Measurements from ENCODE around the gene NRXN3. TPM values are rescaled to one million over a fixed set of nuclear protein-coding genes. Genes with fewer than 3 reads are reported as not detected.

Gene NRXN3
- total RNA-seq, 2 experiments from 2014 or later: not detected

DNA sequence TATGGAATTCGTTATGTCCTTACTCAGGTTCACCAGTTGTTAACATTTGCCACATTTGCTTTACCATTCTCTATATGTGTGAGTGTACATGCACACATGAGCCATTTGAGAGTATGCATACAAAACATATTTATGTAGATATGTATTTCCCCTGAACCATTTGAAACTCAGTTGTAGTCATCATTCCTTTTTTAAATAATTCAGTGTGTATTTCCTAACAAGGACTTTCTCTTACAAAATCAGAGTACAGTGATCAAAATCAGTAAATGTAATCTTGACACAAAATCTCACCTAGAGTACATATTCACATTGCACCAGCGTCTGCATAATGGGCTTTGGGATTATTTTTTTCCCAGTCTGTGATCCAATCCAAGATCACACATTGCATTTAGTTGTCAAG lies 1656.2 kb downstream of the NRXN3 start:
- intact Hi-C loops (cut with micrococcal nuclease; ENCODE audit: unreplicated experiment): no loop called here
- H3K4me3 ChIP-seq (ENCODE audit: low read depth, low read length, poor library complexity, severe bottlenecking): no peak overlapping the region
- H3K4me2 ChIP-seq (ENCODE audit: low read length): no peak overlapping the region
- H3K27ac ChIP-seq (ENCODE audit: low read depth, low read length, poor library complexity, severe bottlenecking): no peak overlapping the region
- ChIA-PET CTCF (ENCODE audit: unreplicated experiment) (no interaction called here), POLR2A (interaction anchor here (1.2 kb wide), 1 partner anchor 11 kb away, joined by 4 read pairs; no protein-coding TSS in a partner anchor)
- no peaks in the 10 kb centered on the region for H3K9me3 ChIP-seq (ENCODE audit: low read length)
- no peaks in the 10 kb centered on the region for H3K4me1 ChIP-seq (ENCODE audit: insufficient read depth, low read length, poor library complexity, severe bottlenecking)
- DNase-seq (ENCODE audit: low spot score): no peak
- TF ChIP-seq, protein P1, sequence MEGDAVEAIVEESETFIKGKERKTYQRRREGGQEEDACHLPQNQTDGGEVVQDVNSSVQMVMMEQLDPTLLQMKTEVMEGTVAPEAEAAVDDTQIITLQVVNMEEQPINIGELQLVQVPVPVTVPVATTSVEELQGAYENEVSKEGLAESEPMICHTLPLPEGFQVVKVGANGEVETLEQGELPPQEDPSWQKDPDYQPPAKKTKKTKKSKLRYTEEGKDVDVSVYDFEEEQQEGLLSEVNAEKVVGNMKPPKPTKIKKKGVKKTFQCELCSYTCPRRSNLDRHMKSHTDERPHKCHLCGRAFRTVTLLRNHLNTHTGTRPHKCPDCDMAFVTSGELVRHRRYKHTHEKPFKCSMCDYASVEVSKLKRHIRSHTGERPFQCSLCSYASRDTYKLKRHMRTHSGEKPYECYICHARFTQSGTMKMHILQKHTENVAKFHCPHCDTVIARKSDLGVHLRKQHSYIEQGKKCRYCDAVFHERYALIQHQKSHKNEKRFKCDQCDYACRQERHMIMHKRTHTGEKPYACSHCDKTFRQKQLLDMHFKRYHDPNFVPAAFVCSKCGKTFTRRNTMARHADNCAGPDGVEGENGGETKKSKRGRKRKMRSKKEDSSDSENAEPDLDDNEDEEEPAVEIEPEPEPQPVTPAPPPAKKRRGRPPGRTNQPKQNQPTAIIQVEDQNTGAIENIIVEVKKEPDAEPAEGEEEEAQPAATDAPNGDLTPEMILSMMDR (conservative IDR thresholded peaks at IDR 0.05; ENCODE audit: low read length): no peak
- TF ChIP-seq EZH2phosphoT487 (IDR thresholded peaks at IDR 0.05; ENCODE audit: borderline replicate concordance, low read depth, low read length): no peak
- H3K36me3 ChIP-seq (ENCODE audit: insufficient read depth, low read length): no peaks in the 10 kb centered on the region
- no peaks in the 10 kb centered on the region for H3K9me2 ChIP-seq (ENCODE audit: insufficient read depth, low read length)
- H4K20me1 ChIP-seq (ENCODE audit: insufficient read depth, low read length): no peaks in the 10 kb centered on the region
- H2AFZ ChIP-seq (ENCODE audit: low read length): no peak overlapping the region
- no TSS peak for BruUV-seq (replicated peaks)
- no peaks in the 10 kb centered on the region for H3K79me2 ChIP-seq (ENCODE audit: insufficient read depth, low read depth, low read length)

DNA sequence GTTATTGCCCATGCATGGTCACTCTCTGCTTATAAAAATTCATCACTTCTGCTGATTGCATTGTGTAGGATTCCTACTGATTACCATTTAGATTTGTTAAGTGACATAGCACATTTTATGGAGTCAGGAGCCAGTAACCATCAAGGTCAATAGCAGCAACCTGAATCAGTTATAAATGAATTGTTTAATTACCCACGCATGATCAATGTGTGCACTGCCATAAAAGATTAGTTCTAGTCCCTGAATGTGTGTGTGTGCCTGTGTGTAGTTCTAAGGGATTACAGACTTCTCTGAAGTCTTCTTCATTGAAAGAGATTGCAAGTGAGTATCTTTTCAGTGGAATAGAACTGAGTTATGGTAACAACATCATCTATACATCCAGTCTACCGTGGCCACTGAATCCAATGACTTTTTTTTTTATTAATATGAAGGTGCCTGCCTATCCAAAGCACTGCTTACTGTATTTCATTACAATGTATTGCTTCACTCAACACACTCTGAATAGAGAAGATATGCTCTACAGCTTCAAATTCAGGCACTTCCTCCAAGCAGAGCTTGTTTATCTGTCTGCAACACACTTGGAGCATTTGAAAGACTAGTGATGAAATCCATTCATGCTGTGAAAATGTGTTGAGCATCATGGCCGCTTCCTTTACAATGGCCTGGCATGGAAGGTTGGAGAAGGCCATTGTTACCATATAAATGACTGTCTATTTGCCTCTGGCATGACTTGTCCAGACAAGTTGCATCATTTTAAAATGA lies 1659.4 kb downstream of the NRXN3 start:
- no peak for DNase-seq (ENCODE audit: low spot score)
- Histone ChIP-seq H3K9me2 (ENCODE audit: insufficient read depth, low read length) (no peaks in the 10 kb centered on the region), H3K4me1 (ENCODE audit: insufficient read depth, low read length, poor library complexity, severe bottlenecking) (no peaks in the 10 kb centered on the region), H3K79me2 (ENCODE audit: insufficient read depth, low read depth, low read length) (no peaks in the 10 kb centered on the region), H4K20me1 (ENCODE audit: insufficient read depth, low read length) (no peaks in the 10 kb centered on the region), H3K27ac (ENCODE audit: low read depth, low read length, poor library complexity, severe bottlenecking) (no peak overlapping the region), H2AFZ (ENCODE audit: low read length) (no peak overlapping the region), H3K4me2 (ENCODE audit: low read length) (no peak overlapping the region), H3K9me3 (ENCODE audit: low read length) (no peaks in the 10 kb centered on the region), H3K4me3 (ENCODE audit: low read depth, low read length, poor library complexity, severe bottlenecking) (no peak overlapping the region), H3K36me3 (ENCODE audit: insufficient read depth, low read length) (no peaks in the 10 kb centered on the region)
- BruUV-seq (replicated peaks): no TSS peak
- TF ChIP-seq, protein P1 (conservative IDR thresholded peaks at IDR 0.05; ENCODE audit: low read length): no peak
- TF ChIP-seq EZH2phosphoT487 (IDR thresholded peaks at IDR 0.05; ENCODE audit: borderline replicate concordance, low read depth, low read length): no peak
- intact Hi-C loops (cut with micrococcal nuclease; ENCODE audit: unreplicated experiment): no loop called here
- POLR2A ChIA-PET: interaction anchor here (1.1 kb wide), 1 partner anchor 248 kb away, joined by 3 read pairs; no protein-coding TSS in a partner anchor
- CTCF ChIA-PET (ENCODE audit: unreplicated experiment): no interaction called here

DNA sequence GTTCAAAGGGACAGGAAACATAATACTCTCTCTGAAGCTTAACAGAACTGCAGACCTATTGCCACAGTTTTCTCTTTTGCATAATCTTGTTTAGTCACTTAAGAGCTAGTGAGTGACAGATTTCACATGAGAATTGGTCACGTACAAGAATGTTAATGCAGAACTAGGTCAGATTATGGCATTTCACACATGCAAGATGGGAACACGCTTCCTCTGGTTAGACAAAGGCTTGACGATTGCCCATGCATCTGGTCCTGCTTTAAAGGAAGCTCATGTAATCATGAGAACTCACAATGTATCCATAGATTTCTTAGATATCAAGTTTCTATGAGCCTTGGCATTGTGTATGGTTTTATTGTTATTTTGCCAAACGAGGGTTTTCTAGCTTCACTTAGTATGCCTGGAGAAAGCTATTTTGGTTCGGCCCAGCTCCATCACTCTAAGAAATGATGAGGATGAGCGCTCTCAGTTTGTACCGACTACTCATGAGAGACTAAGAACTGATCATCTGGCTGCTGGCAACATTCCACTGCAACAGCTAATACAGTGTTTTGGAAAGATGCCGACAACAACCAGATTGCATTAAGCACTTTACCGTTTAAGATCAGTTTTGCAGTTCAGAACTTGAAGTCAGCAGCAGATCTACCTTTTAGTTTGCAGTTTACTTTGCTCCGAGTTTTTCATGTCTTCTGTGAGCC lies 1661.2 kb downstream of the NRXN3 start:
- Histone ChIP-seq H3K36me3 (ENCODE audit: insufficient read depth, low read length) (no peaks in the 10 kb centered on the region), H4K20me1 (ENCODE audit: insufficient read depth, low read length) (no peaks in the 10 kb centered on the region), H3K27ac (ENCODE audit: low read depth, low read length, poor library complexity, severe bottlenecking) (no peak overlapping the region), H3K9me3 (ENCODE audit: low read length) (no peaks in the 10 kb centered on the region), H3K4me1 (ENCODE audit: insufficient read depth, low read length, poor library complexity, severe bottlenecking) (no peaks in the 10 kb centered on the region), H3K4me2 (ENCODE audit: low read length) (no peak overlapping the region), H3K79me2 (ENCODE audit: insufficient read depth, low read depth, low read length) (no peaks in the 10 kb centered on the region), H2AFZ (ENCODE audit: low read length) (no peak overlapping the region), H3K4me3 (ENCODE audit: low read depth, low read length, poor library complexity, severe bottlenecking) (no peak overlapping the region), H3K9me2 (ENCODE audit: insufficient read depth, low read length) (no peaks in the 10 kb centered on the region)
- no peak for DNase-seq (ENCODE audit: low spot score)
- intact Hi-C loops (cut with micrococcal nuclease; ENCODE audit: unreplicated experiment): no loop called here
- TF ChIP-seq, protein P1 (conservative IDR thresholded peaks at IDR 0.05; ENCODE audit: low read length): no peak
- TF ChIP-seq EZH2phosphoT487 (IDR thresholded peaks at IDR 0.05; ENCODE audit: borderline replicate concordance, low read depth, low read length): no peak
- ChIA-PET CTCF (ENCODE audit: unreplicated experiment) (no interaction called here), POLR2A (no interaction called here)
- no TSS peak for BruUV-seq (replicated peaks)
